Renal cortical epithelial cell (primary cell): ENCODE results near the gene SUCLG2. TPM values are rescaled to one million over a fixed set of nuclear protein-coding genes. Genes with fewer than 3 reads are reported as not detected.

Experiments used
- DNase-seq: peaks from one replicate; pipeline ENCODE4 v3.0.0-alpha.2; 2011; ENCODE audit warnings: low read depth
- total RNA-seq: library from RNA; depleted of rRNA; stranded (reverse); fragments of >200 nt; gene quantifications from 2 replicates; pipeline ENCODE4 v1.2.3, GENCODE V29; 2014

SUCLG2 gene
- total RNA-seq, 1 donor from 2014 or later, result 111 TPM

DNA sequence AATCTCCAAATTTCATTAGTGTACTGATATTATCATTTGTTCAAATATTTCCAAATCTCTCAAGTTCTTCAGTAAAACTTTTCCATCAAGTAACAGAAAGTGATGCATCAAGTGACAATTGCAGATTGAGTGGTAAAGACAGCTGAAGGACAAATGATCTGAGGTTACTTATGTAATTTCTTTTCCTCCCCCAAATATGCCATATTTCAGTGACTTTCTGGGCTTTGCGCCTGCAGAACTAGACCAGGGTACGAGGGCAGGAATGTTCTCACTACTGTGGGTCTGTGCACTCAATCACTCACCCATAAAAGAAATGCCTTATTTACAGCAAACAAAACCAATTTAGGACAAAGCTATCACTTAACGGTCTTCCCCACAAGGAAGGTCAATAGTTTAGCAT lies 4.7 kb downstream of the SUCLG2 start:
- peak; percentile 25 for DNase-seq

DNA sequence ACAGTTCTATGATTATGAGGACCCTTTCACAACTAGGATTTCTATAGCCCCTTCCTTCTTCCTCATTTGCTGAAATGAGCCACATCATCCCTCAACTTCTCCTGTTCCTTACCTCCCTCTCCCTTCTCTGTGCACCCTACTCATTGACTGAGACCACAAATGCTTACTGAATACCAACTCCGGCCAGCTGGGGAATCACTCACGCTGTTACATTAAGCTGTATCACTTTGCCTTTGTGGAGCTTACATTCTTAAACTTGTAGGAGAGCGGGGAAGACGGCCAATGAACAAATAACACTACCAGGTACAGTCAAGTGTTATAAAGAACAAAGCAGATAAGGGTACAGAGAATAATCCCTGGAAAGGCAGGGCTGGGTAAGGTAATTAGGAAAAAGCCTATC lies 5.7 kb downstream of the SUCLG2 start:
- peak; percentile 56 for DNase-seq

DNA sequence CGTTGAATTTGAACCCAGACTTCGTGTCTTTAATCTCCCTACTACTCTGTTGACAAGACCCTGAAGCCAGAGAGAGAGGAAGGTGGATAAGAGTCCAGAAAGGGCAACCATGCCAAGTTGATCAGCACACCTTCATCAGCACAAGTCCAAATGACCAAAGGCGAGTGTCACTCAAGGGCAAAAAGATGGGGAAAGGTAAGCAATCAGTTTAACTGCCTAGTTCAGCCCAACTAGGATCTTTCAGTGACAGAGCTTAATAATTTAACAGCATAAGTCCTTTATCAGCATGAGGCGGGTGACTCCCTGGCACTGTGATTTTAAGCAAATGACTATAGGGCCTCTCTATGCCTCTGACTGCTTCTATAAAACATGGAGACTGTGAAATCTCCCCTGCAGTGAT lies 6.2 kb downstream of the SUCLG2 start:
- DNase-seq, result peak; percentile 29

DNA sequence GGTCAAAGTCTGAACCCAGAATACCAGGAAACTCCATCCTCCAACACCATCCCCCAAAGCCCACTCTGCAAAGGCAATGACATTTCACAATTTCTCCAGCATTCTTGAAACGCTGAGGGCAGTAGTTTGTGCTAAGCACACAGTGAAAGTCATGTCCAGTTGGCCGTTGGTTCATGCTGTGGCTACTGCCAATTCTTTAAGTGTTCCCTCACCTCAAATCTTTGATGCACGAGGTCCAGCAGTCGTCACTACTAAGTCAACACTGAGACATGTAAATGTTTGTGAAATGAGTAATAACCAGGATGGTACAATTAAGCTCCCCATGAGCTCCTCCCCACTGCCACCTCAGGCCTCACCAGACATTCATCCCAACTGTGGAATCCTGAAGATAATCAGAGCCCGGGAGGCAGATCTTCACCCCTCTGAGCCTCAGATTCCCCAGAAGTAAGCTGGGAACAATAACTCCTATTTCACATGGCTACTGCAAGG lies 7.0 kb downstream of the SUCLG2 start:
- peak; percentile 100 for DNase-seq

DNA sequence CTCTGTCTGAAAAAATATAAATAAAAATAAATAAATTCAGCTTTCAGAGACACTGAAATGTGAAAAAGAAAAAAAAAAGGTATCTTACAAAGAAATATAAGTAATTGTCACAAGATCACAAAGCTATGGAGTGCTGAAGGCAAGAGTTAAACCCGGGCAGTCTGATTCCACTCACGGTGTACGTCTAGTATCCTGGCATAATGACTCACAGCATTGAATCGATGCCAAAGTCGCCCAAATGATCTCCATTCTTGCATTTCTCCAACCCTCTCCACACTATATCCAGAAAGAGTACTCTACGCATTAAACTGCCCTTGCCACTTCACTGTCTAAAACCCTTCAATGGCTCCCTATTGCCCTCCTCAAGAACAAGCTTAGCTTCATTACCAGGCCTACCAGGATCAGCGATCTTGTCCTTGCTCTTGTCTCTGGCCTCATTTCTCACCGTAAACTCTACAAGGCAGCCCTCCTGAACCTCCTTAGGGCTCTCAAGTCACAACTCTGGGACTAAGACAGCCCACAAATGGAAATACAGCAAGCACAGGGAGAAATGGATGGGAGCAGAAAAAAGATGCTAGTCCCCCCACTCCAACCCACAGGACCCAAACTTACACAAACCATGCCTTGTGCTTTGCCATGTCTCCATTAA lies 7.7 kb downstream of the SUCLG2 start:
- DNase-seq, result peak; percentile 26

DNA sequence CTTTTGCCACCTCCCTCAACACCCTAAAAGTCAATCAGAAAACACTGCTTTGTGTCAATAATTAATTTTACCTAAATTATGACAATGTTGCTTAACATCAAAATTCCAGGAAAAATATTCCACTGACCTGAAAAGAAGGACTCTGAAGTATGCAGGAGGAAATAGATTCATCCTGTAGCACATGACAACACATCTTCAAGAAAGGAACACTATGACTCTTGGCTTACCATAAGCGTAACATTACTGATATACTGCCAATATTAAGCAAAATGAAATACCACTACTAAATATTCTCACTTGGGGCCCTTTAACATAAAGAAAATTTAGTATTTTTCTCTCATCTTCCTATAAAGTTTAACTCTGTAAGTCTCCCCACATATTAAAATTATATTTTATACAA lies 9.6 kb downstream of the SUCLG2 start:
- no peak for DNase-seq

DNA sequence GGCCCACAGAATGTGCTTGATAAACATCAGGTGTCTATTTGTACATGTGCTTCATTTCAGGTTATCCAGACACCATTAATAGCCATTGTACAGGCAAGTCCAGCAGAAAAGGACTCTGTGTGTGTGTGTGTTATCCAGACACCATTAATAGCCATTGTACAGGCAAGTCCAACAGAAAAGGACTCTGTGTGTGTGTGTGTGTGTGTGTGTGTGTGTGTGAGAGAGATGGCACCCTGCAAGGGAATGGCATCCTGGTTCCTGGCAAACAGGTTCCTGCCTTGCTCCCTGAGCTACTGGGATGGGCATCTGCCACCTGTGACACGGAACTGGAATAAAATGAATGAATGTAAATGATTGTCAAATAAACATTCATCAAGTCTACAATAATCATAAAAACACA lies 11.7 kb downstream of the SUCLG2 start:
- no peak for DNase-seq

DNA sequence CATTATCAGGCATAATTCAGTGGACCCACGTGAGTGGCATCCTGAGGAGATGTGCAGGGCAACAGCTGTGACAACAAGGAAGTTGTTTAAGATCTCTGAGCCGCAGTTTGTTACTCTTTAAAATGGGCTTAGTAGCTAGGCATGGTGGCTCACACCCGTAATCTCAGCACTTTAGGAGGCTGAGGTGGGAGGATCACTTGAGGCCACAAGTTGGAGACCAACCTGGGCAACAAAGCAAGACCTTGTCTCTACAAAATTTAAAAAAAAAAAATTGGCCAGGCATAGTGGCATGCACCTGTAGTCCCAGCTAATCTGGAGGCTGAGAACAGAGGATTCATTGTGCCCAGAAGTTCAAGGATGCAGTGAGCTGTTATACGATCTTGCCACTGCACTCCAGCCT lies 12.2 kb downstream of the SUCLG2 start:
- no peak for DNase-seq

DNA sequence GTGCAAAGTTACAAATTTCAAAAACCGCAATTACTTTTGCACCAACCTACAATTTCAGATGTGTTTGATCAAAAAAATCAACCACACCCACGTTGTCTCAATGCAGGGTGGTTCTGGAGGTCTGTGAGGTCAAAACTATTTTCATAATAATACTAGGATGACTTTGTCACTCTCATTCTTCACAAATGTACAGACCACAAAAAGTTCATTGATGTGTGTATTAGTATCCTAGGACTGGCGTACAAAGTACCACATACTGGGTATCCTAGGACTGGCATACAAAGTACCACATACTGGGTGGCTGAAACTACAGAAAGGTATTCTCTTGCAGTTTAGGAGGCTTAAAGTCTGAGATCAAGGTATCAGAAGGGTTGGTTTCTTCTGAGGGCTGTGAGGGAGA lies 13.0 kb downstream of the SUCLG2 start:
- no peak for DNase-seq

DNA sequence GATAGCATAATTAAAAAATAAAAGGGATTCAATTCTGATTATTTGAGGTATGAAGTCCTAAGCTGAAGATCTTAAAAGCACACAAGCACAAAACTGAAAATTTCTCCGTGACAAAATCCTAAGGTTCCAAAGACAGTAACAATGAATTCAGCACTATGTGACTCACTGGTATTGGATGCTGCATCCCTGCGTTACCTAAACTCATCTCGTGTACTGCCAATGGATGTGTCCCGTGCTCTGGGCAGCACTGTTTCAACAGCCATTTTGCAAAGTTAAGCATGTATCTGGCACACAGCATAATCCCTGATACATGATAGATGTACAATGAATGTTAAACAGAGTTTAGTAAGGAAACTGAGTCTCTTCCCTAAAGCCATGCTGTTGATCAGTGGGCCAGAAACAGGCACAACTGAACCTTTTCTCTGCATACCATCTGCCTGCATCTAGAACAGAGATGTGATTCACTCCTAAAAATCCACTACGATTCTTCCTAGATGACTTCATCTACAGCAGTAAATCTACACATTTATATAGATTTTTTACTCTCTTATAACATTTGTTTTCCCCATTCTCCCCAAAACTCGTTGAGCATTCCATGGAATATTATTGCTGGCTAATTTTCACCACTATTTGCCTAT lies 14.3 kb downstream of the SUCLG2 start:
- no peak for DNase-seq

DNA sequence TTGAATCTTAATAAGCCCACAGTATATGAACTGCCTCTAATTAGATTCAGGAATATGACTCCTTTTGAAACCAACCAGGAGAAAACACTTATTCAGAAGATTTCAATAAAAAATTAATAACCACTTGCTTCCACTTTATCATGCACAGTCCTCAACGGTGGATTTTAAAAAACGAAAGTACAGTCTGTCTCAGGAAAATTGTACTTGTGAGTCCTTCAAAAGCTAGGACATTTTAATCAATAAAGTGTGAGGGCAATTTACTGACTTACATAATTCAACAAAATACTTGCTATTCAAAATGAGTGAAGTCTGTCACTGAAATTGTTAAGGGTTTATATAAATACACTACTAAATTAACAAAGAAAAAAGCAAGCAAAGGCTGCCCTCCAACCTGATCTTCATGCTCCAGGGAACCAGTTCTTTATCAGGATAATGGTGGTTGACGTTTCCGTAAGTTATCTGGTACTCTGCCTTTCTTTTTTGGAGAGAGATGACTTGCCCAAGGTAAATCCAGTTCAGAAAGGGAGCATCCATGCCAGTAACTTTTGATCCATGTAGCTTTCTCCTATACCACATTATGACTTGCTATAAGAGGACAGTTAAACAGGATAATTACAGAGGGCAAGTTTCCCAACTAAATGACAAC lies 17.0 kb downstream of the SUCLG2 start:
- DNase-seq, result no peak

DNA sequence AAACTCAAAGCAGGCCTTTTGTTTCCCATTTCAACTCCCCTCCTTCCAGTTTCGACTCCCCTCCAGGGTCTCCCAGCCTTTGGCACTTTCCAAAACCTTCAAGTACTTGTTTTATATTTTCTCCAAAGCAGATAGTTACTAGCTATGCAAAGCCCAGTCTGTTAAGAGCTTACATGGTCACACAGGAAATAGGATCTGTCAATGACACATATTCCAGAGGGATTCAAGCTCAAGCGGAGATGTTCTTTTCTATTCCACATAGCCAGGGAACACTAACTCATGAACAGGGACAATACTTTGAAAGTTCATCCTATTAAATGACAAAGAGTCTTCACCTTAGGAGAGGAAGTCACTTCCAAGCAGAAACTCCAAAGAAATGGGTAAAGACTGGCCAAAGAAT lies 18.6 kb downstream of the SUCLG2 start:
- peak; percentile 11 for DNase-seq

DNA sequence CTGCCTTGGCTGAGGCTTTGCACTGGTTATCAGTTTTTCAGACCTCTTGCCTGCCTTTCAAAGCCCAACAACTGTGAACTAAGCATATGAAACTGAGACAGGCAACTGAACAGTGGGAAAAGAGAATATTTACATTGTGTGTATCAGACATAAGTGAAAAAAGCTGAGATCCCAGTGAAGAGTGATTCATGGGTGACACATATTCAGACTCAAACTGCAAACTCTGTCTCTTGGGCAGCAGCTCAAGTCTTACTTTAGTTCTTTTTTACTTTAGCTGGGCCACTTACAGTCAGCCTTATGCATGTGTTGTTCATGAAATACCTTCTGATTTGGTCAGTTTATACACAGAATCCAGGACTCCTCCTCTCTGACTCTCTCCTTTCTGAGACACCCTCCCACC lies 19.2 kb downstream of the SUCLG2 start:
- DNase-seq, result peak; percentile 50

DNA sequence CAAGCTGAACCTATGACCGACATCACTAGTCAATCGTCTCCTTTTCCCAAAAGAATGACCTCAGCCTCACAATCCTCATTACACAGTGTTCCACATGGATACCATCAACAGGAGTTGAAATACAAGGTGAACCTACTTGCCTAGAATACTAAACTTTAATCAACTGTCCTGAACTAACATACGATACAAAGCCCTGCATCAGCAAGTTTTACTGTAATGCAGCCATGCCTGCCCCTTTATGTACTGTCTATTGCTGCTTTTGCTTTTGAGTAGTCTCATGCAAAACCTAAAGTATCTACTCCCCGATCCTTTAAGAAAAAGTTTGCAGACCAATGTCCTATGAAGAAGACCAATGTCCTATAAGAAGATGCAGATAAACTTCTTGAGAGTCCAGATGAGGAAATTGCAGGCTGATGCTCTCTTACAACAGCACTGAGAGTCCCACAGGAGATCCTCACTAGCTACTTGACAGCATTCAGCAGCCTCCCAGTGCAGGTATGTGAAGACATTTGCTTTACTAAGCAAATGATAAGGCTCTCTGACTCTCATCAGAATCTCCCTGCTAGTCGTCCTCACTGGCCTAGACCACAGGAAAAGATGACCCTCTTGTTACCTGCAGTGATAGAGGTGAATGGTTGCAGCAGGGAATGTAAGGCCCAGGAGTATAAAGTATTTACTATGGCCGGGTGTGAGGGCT lies 23.6 kb downstream of the SUCLG2 start:
- DNase-seq, result peak; percentile 27

DNA sequence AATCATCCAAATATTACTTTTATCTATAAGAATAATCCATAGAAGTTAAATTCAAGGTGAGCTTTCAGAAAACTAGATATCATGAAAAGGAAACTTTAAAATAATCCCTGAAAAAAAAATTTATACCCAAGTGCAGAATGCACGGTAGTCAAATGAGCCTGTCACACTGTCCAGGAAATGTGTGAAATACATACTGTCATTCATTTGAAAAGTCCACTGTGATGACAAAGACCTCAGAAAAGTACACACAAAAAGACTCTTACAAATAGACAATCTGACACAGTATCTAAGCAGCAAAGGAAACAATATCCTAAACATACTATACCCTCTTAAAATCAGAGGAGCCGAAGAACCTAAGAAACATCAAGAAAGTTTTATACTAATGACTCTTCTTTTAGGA lies 29.7 kb downstream of the SUCLG2 start:
- no peak for DNase-seq

DNA sequence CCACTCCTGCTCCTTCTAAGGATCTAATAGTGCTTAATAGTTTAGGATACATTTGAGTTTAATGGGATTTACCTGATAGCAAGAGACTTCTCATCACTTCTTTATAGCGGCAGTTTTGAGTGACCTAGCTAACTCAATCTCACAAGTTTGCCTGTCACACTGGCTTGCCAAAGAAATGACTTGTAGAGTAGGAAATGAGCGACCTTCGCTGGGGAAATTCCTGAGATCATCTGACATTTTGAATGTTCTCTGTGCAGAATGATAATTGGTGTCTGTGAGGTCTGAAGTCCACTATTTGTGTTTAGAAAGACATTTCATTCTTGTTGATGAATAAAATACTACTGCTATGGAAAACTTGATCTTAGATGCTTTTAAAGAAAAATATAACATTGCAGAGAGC lies 30.3 kb downstream of the SUCLG2 start:
- DNase-seq, result no peak

DNA sequence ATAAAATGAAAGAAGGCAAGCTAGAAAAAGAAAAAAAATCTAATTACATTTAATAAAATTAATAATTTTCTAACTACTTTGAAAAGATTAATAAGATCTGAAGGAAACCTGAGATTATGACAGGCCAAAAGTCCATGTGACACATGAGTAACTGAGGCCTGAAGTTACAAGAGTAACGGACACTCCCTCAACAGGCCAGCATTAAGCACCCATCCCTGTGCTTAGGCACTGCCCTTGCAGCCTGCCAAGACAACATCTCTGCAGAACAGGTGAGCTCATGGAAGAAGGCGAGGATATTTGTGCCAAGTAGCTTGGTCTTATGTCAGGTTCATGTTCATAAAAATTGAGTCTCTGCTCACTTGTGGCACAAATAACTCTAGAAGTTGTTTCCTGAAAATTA lies 31.8 kb downstream of the SUCLG2 start:
- no peak for DNase-seq

DNA sequence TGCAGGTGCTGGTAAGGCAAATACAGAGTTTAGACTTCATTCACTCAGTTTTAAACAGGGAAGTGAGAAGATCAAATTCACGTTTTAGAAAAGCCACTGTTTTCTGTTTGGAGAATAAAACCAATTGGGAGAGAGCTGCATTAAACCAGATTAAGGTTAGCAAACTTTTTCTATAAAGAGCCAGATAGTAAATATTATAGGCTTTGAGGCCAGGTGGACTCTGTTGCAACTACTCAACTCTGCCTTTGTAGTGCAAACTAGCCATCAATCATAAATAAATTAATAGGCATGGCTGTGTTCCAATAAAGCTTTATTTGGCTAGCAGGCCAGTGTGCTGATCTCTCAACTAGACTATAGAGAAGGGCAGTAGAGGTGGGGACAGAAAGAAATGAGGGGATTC lies 33.5 kb downstream of the SUCLG2 start:
- no peak for DNase-seq

DNA sequence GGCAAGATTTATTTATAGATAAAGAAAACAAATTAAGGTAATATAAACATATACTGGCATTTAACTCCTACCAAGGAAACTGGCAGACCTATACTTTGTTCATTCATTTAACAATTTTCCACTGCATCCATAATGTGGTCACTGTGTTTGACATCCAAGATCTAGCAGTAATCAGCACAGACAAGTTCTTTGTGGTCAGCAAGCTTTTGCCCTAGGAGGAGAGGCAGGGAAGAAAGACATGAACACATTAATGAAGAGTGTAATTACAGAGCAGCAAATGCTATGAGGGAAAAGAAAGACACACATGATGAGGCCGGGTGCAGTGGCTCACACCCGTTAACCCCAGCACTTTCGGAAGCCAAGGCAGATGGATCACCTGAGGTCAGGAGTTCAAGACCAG lies 34.4 kb downstream of the SUCLG2 start:
- DNase-seq, result no peak

DNA sequence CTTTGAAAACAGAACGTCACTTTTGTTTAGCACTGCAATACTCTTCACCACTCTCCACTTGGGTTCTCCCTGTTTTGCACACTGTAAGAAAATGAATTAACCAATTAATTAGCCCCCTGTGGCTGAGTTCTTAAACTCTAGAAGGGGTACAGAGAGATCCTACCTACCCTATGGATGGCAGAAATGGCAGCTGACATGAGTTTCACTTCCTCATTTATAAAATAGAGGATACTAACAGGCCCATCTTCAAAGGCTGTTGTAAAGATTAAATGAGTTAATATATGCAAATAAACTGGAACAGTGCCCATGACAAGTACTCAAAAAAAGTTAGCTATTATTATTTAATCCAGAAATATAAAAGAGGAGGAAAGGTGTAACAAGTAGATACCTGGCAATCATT lies 36.9 kb downstream of the SUCLG2 start:
- DNase-seq, result no peak

DNA sequence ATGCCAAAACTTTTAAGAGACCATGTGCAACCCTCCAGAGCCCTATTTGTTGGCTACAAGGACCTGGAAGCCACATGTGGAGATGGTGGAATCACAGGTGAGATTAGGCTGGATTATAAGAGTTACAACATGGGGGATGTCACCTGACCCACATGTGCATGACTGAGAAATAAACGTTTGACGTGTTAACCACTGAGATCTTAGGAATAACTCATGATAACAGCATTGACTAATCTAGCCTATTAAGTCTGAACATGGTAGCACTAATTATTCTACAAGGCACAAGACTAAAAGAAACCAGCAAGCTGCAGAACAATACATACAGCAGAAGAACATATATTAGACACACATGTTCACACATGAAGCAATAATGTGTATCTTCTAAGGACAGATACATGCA lies 38.4 kb downstream of the SUCLG2 start:
- no peak for DNase-seq

DNA sequence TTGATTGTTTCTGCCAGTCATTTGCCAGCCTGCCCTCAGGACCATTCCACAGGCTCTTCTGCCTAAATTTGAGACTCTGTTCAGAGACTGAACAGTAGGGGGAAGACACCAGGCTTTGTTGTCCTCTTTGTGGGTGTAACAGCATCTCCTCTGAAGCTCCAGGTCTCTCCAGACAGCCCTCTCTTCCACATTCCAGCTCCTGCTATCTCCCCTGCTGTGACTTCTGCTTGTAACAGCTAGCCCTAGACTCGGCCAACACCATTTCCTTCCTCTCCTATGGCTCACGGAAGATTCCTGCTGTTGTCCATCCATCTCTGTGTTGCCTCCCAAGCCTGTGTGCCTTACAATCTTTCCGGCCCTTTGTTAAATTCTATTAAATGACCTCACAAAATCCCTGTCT lies 40.2 kb downstream of the SUCLG2 start:
- no peak for DNase-seq

DNA sequence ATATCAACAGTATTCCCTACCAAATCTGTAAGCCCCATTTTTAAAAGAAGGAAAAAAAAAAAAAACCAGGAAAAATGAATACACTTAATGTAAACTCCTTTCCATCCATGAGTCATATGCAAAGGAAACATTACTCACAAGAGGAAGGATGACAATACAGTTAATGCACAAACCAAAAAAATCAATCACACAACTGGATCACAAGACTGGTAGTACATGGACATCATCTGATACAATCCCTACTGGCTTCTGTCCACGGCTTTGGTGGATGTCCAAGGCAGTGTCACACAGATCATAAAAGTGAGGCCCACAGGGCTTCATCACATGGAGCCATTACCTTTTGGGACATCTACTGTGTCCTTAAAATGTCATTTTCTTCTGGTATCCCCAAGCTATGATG lies 44.0 kb downstream of the SUCLG2 start:
- peak; percentile 65 for DNase-seq
